ENCODE results near the gene GPHN. TPM values are rescaled to one million over a fixed set of nuclear protein-coding genes. Genes with fewer than 3 reads are reported as not detected.

GPHN gene
- total RNA-seq, 2 experiments from 2014 or later: 10.0 to 10.7 TPM

- intact Hi-C loops (cut with DNase I, micrococcal nuclease): no loop called here
- H3K9me3 Mint-ChIP-seq: peaks cover 3% of the 10 kb centered on the region
Observed at GRCh38 chr14:66772146-66772545, 264.2 kb downstream of the GPHN start.

GRCh38 chr14:66782853-66783252 is 274.9 kb downstream of the GPHN start:
- Histone ChIP-seq H3K4me3 (ENCODE audit: low read length) (no peak overlapping the region), H3K27me3 (ENCODE audit: control insufficient read depth in 1 of 2, insufficient read depth in 2 of 2, low read length in 2 of 2) (no peaks in the 10 kb centered on the region), H3K4me1 (ENCODE audit: insufficient read depth, low read length) (no peaks in the 10 kb centered on the region), H3K36me3 (ENCODE audit: insufficient read depth, low read length) (no peaks in the 10 kb centered on the region), H3K9me3 (ENCODE audit: control insufficient read depth in 1 of 2, insufficient read depth in 1 of 2, low read length in 2 of 2) (peaks cover 0 to under 1% of the 10 kb centered on the region in 2 experiments), H3K27ac (ENCODE audit: low read depth in 1 of 2, low read length in 2 of 2) (no peak overlapping the region)
- Mint-ChIP-seq H3K4me3 (no peak overlapping the region), H3K4me1 (ENCODE audit: low read depth) (no peaks in the 10 kb centered on the region), H3K27ac (no peak overlapping the region), H3K36me3 (ENCODE audit: low read depth) (peaks cover 19% of the 10 kb centered on the region), H3K27me3 (no peaks in the 10 kb centered on the region), H3K9me3 (no peaks in the 10 kb centered on the region)
- intact Hi-C loops (cut with DNase I, micrococcal nuclease): no loop called here
- ChIA-PET POLR2A (no interaction called here), CTCF (no interaction called here)
- ATAC-seq (ENCODE audit: poor library complexity): no peak
- TF ChIP-seq, protein P1, sequence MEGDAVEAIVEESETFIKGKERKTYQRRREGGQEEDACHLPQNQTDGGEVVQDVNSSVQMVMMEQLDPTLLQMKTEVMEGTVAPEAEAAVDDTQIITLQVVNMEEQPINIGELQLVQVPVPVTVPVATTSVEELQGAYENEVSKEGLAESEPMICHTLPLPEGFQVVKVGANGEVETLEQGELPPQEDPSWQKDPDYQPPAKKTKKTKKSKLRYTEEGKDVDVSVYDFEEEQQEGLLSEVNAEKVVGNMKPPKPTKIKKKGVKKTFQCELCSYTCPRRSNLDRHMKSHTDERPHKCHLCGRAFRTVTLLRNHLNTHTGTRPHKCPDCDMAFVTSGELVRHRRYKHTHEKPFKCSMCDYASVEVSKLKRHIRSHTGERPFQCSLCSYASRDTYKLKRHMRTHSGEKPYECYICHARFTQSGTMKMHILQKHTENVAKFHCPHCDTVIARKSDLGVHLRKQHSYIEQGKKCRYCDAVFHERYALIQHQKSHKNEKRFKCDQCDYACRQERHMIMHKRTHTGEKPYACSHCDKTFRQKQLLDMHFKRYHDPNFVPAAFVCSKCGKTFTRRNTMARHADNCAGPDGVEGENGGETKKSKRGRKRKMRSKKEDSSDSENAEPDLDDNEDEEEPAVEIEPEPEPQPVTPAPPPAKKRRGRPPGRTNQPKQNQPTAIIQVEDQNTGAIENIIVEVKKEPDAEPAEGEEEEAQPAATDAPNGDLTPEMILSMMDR (IDR thresholded peaks at IDR 0.05): no peak
- DNase-seq: no peak

More at GRCh38 chr14:66772146-66772545, 264.2 kb downstream of the GPHN start:
- H3K36me3 Mint-ChIP-seq (ENCODE audit: low read depth): no peaks in the 10 kb centered on the region
- POLR2A ChIA-PET: no interaction called here
- no peak overlapping the region for H3K4me3 ChIP-seq (ENCODE audit: low read length)
- H3K4me1 ChIP-seq (ENCODE audit: insufficient read depth, low read length): no peaks in the 10 kb centered on the region
- no peaks in the 10 kb centered on the region for H3K27me3 ChIP-seq (ENCODE audit: control insufficient read depth in 1 of 2, insufficient read depth in 2 of 2, low read length in 2 of 2)
- H3K27me3 Mint-ChIP-seq: no peaks in the 10 kb centered on the region
- no peak overlapping the region for H3K27ac Mint-ChIP-seq
- no peak overlapping the region for H3K4me3 Mint-ChIP-seq
- no peak overlapping the region for H3K27ac ChIP-seq (ENCODE audit: low read depth in 1 of 2, low read length in 2 of 2)
- CTCF ChIA-PET: no interaction called here
- DNase-seq: no peak
- H3K9me3 ChIP-seq (ENCODE audit: control insufficient read depth in 1 of 2, insufficient read depth in 1 of 2, low read length in 2 of 2): peaks cover 0 to 5% of the 10 kb centered on the region in 2 experiments
- no peaks in the 10 kb centered on the region for H3K36me3 ChIP-seq (ENCODE audit: insufficient read depth, low read length)
- TF ChIP-seq, protein P1 (IDR thresholded peaks at IDR 0.05): no peak
- H3K4me1 Mint-ChIP-seq (ENCODE audit: low read depth): no peaks in the 10 kb centered on the region
- no peak for ATAC-seq (ENCODE audit: poor library complexity)

- DNase-seq (no peak), ATAC-seq (ENCODE audit: poor library complexity) (no peak)
- no peaks in the 10 kb centered on the region for H3K4me1 ChIP-seq (ENCODE audit: insufficient read depth, low read length)
- CTCF ChIA-PET: no interaction called here
- TF ChIP-seq, protein P1 (IDR thresholded peaks at IDR 0.05): no peak
- peaks cover 12 to 25% of the 10 kb centered on the region in 2 experiments for H3K9me3 ChIP-seq (ENCODE audit: control insufficient read depth in 1 of 2, insufficient read depth in 1 of 2, low read length in 2 of 2)
- peaks cover 23% of the 10 kb centered on the region for H3K36me3 Mint-ChIP-seq (ENCODE audit: low read depth)
- intact Hi-C loops (cut with DNase I, micrococcal nuclease): no loop called here
- H3K36me3 ChIP-seq (ENCODE audit: insufficient read depth, low read length): no peaks in the 10 kb centered on the region
- H3K27me3 ChIP-seq (ENCODE audit: control insufficient read depth in 1 of 2, insufficient read depth in 2 of 2, low read length in 2 of 2): no peaks in the 10 kb centered on the region
- peaks cover 15% of the 10 kb centered on the region for H3K9me3 Mint-ChIP-seq
- POLR2A ChIA-PET: no interaction called here
- no peaks in the 10 kb centered on the region for H3K27me3 Mint-ChIP-seq
- no peak overlapping the region for H3K4me3 Mint-ChIP-seq
- no peak overlapping the region for H3K27ac ChIP-seq (ENCODE audit: low read depth in 1 of 2, low read length in 2 of 2)
- no peaks in the 10 kb centered on the region for H3K4me1 Mint-ChIP-seq (ENCODE audit: low read depth)
- no peak overlapping the region for H3K4me3 ChIP-seq (ENCODE audit: low read length)
- no peak overlapping the region for H3K27ac Mint-ChIP-seq
Observed at GRCh38 chr14:66790101-66790500, 282.2 kb downstream of the GPHN start.
